Measurements from ENCODE around the gene PABPN1L. TPM values are rescaled to one million over a fixed set of nuclear protein-coding genes. Genes with fewer than 3 reads are reported as not detected.
A peak's percentile ranks its signal among the peaks of the same experiment; 100 is the strongest.

The PABPN1L gene
- total and polyA plus RNA-seq, 9 of the 15 experiments (the other 6 are each of a cell fraction or from before 2014, with no cell fraction given): 0.11 to 0.32 TPM; not detected in 7

DNA sequence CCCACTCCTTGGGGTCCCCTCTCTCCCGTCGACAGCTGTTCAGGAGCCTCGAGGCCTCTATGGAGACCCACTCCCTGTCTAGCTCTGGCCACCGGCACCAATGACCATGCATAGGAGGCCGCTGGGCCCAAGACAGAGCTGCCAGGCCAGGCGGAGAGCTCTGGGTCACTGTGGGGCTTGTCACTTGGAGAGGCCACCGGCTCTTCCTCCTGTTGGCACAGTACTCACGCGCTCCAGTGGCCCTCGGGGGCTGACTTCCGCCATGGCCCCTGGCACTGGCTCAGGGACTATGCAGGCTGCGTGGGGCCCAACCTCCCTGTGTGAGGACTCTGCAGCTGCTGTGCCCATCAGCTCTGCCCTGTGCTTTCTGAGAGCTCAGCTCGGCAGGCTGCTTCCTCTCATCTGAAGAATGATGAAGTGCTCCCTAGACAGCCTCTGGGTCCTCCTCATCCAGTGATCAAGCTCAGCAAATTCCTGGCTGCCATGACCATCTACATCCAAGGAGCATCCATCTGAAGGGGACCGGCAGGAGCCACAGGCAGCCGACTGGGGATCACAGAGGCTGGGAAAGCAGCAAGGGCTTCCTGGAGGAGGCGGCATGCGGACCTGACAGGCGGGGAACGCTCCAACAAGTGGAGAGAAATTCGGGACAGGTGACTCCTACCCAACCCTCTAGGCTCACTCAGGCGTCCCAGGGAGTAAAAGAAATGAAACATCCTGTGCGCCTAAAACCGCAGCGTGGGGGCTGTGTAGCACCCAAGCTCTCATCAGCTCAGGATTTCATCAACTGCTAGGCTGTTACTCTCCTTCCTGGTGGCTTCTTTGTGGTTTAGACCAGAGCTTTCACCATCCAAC, 26.5 kb downstream of the PABPN1L start:
- Histone ChIP-seq H2AFZ (ENCODE audit: low read depth, low read length) (no peak overlapping the region), H3K79me2 (ENCODE audit: control insufficient read depth, insufficient read depth, low read length) (no peaks in the 10 kb centered on the region), H3K4me2 (ENCODE audit: insufficient read depth, low read length) (no peak overlapping the region), H3K36me3 (ENCODE audit: control insufficient read depth, insufficient read depth, low read length) (no peaks in the 10 kb centered on the region; the same call in 2 of the 3 replicates), H3K9me3 (replicated peaks; ENCODE audit: control insufficient read depth, insufficient read depth, low read depth, low read length) (no peaks in the 10 kb centered on the region), H3K9me1 (ENCODE audit: control insufficient read depth, insufficient read depth, low read length) (no peaks in the 10 kb centered on the region), H3K27me3 (ENCODE audit: control insufficient read depth in 2 of 2, insufficient read depth in 2 of 2, low read length in 2 of 2) (no peaks in the 10 kb centered on the region), H3K4me3 (no peak overlapping the region), H3K4me1 (replicated peaks in 1 of 2; ENCODE audit: control insufficient read depth in 2 of 2, insufficient read depth in 2 of 2, low read length in 2 of 2) (peaks cover 0 to 47% of the 10 kb centered on the region in 2 experiments; a peak in 2 of 5 replicates), H4K20me1 (replicated peaks; ENCODE audit: control insufficient read depth, insufficient read depth, low read length) (no peaks in the 10 kb centered on the region), H3K9ac (ENCODE audit: insufficient read depth in 1 of 2, low read depth in 2 of 2, low read length in 2 of 2) (peak overlapping the region in 1 of 2 experiments; percentile 42; a peak in 1 of 4 replicates), H3K27ac (ENCODE audit: extremely low read depth, low read depth, low read length) (no peak overlapping the region; the same call in 2 of the 3 replicates)
- DNase-seq (ENCODE audit: extremely low read depth in 1 of 4, low spot score in 3 of 4) (no peak), ATAC-seq (no peak), FAIRE-seq (no peak)
- ChIA-PET POLR2A (interaction anchor here (0.5 to 1.0 kb wide), 4 partner anchors 8 to 87 kb away, joined by 3 to 4 read pairs (median 4); no protein-coding TSS in a partner anchor), CTCF (ENCODE audit: low intra/inter-chr PET ratio) (no interaction called here)
- intact Hi-C loops (cut with micrococcal nuclease) (no loop called here), in situ Hi-C loops (cut with MboI) (no loop called here)
- TF ChIP-seq ZFP36 (IDR thresholded peaks at IDR 0.05; ENCODE audit: low read depth, low read length, partially characterized antibody): peak; percentile 90
- TF ChIP-seq PHF20 (IDR thresholded peaks at IDR 0.05; ENCODE audit: partially characterized antibody): no peak
- TF ChIP-seq ZNF436 (CRISPR knock-in tag; IDR thresholded peaks at IDR 0.05): peak; percentile 56; the same call in 1 of the 2 replicates
- TF ChIP-seq ZNF263 (CRISPR knock-in tag; IDR thresholded peaks at IDR 0.05; ENCODE audit: borderline replicate concordance): peak; percentile 43; the same call in 1 of the 2 replicates
- BruUV-seq (replicated peaks): no TSS peak
- 87% methylated on average over 19 of the region's 24 CpGs for whole genome bisulfite sequencing (ENCODE audit: insufficient coverage, low coverage, missing lambda C conversion rate)

Data from K562 (cell line).